RWPE2 (cell line): ENCODE results near the gene C20orf144.

Experiments
- ATAC-seq: fragments of 200-7000 bp; cut with Tn5 transposase; 3 replicates; pipeline ENCODE4 v1.9.1; 2021; ENCODE audit warnings: low read depth
- DNase-seq: peaks from one replicate; pipeline ENCODE4 v3.0.0-alpha.2; 2020; ENCODE audit warnings: low spot score
- H3K27ac ChIP-seq: fragments of 450-650 bp; 2 replicates; pipeline ENCODE4 v1.5.1; 2017; ENCODE audit warnings: mild to moderate bottlenecking; ENCODE audit not compliant: poor library complexity, severe bottlenecking
- H3K27me3 ChIP-seq: fragments of 250-450 bp; sonication (Bioruptor Pico); 2 replicates; pipeline ENCODE4 v1.5.1; 2021; ENCODE audit warnings: mild to moderate bottlenecking, moderate library complexity; ENCODE audit not compliant: insufficient read depth, poor library complexity, severe bottlenecking
- H3K36me3 ChIP-seq: fragments of 250-450 bp; sonication (Bioruptor Pico); 2 replicates; pipeline ENCODE4 v1.5.1; 2020; ENCODE audit warnings: low read depth, mild to moderate bottlenecking, moderate library complexity
- H3K4me1 ChIP-seq: fragments of 250-450 bp; sonication (Bioruptor Pico); 2 replicates; pipeline ENCODE4 v1.5.1; 2021; ENCODE audit warnings: mild to moderate bottlenecking, moderate library complexity; ENCODE audit not compliant: insufficient read depth, poor library complexity, severe bottlenecking
- H3K4me3 ChIP-seq: fragments of 250-450 bp; sonication (Bioruptor Pico); 2 replicates; pipeline ENCODE4 v1.5.1; 2021; ENCODE audit warnings: mild to moderate bottlenecking, moderate library complexity; ENCODE audit not compliant: severe bottlenecking
- H3K9me3 ChIP-seq: fragments of 250-450 bp; sonication (Bioruptor Pico); 2 replicates; pipeline ENCODE4 v1.5.1; 2021; ENCODE audit warnings: mild to moderate bottlenecking, moderate library complexity; ENCODE audit not compliant: severe bottlenecking
- CTCF ChIP-seq: fragments of 450-650 bp; IDR thresholded peaks from one replicate; pipeline ENCODE4 v1.5.1; 2017; ENCODE audit warnings: mild to moderate bottlenecking, moderate library complexity; ENCODE audit not compliant: poor library complexity, severe bottlenecking

C20orf144 gene

GRCh38 chr20:33681288-33681687, 19.2 kb downstream of the C20orf144 start:
- H3K4me1 ChIP-seq: peaks cover 10% of the 10 kb centered on the region
- DNase-seq (no peak), ATAC-seq (no peak)
- H3K27me3 ChIP-seq: no peaks in the 10 kb centered on the region
- no peak for TF ChIP-seq CTCF
- H3K36me3 ChIP-seq: peaks cover 67% of the 10 kb centered on the region
- no peak overlapping the region for H3K27ac ChIP-seq
- H3K4me3 ChIP-seq: no peak overlapping the region
- no peaks in the 10 kb centered on the region for H3K9me3 ChIP-seq

GRCh38 chr20:33681728-33682353, 19.7 kb downstream of the C20orf144 start:
- H3K4me1 ChIP-seq: peaks cover 12% of the 10 kb centered on the region
- no peak overlapping the region for H3K4me3 ChIP-seq
- ATAC-seq (no peak), DNase-seq (peak; percentile 84)
- no peaks in the 10 kb centered on the region for H3K27me3 ChIP-seq
- TF ChIP-seq CTCF: no peak
- H3K36me3 ChIP-seq: peaks cover 64% of the 10 kb centered on the region
- H3K9me3 ChIP-seq: no peaks in the 10 kb centered on the region
- no peak overlapping the region for H3K27ac ChIP-seq

- Histone ChIP-seq H3K27me3 (no peaks in the 10 kb centered on the region), H3K9me3 (no peaks in the 10 kb centered on the region), H3K27ac (peak overlapping the region; percentile 67), H3K4me1 (peaks cover 12% of the 10 kb centered on the region), H3K36me3 (peaks cover 36% of the 10 kb centered on the region), H3K4me3 (peak overlapping the region; percentile 93)
- no peak for TF ChIP-seq CTCF
- 0 out of 3 replicates have a peak, but pooled peaks have one; percentile 0 for ATAC-seq
- DNase-seq: no peak
Measured at GRCh38 chr20:33684533-33685327, 22.6 kb downstream of the C20orf144 start.

- Histone ChIP-seq H3K4me1 (peaks cover 12% of the 10 kb centered on the region), H3K36me3 (peaks cover 28% of the 10 kb centered on the region), H3K4me3 (peak overlapping the region; percentile 93), H3K27ac (peak overlapping the region; percentile 67), H3K27me3 (no peaks in the 10 kb centered on the region), H3K9me3 (no peaks in the 10 kb centered on the region)
- peak; percentile 86 for DNase-seq
- peak; percentile 37 for ATAC-seq
- TF ChIP-seq CTCF: peak; percentile 43
Measured at GRCh38 chr20:33685328-33686099, 23.4 kb downstream of the C20orf144 start.
